OCI-LY7 (cell line): ENCODE results near the gene C2CD4C. TPM values are rescaled to one million over a fixed set of nuclear protein-coding genes. Genes with fewer than 3 reads are reported as not detected.

Experiments used
- BruUV-seq: library from RNA; stranded (reverse); fragments of 400-500 nt; replicated peaks from 2 replicates; lab custom pipeline; 2021; lab: Mats Ljungman, UMichigan
- CTCF ChIA-PET: fragments of 300-600 bp; sonication (Branson Sonifier 250); formaldehyde crosslinking; loops from one replicate; lab custom pipeline; 2022; ENCODE audit warnings: antibody characterized with exemption; ENCODE audit not compliant: unreplicated experiment; lab: Charles Lee
- POLR2A ChIA-PET: fragments of 300-600 bp; sonication (Branson Sonifier 250); formaldehyde crosslinking; loops from one replicate; lab custom pipeline; 2022; ENCODE audit warnings: antibody characterized with exemption; lab: Charles Lee
- DNase-seq: peaks from one replicate; pipeline ENCODE4 v3.0.0-alpha.2; 2015; ENCODE audit warnings: low spot score
- H2AFZ ChIP-seq: fragments of 200-600 bp; sonication (generic), shearing (Covaris generic); 2 replicates; pipeline ENCODE4 v1.6.1; 2014; ENCODE audit warnings: mild to moderate bottlenecking, antibody characterized with exemption, low read length, moderate library complexity
- H3K27ac ChIP-seq: fragments of 200-600 bp; sonication (generic); 2 replicates; pipeline ENCODE4 v1.5.1; 2014; ENCODE audit warnings: mixed run types, low read depth, mild to moderate bottlenecking, moderate library complexity, low read length, inconsistent platforms; ENCODE audit not compliant: poor library complexity, severe bottlenecking
- H3K36me3 ChIP-seq: fragments of 200-600 bp; sonication (generic); 2 replicates; pipeline ENCODE4 v1.6.1; 2014; ENCODE audit warnings: mild to moderate bottlenecking, antibody characterized with exemption, low read length, moderate library complexity, mixed read lengths; ENCODE audit not compliant: insufficient read depth
- H3K4me1 ChIP-seq: fragments of 200-600 bp; sonication (generic); 2 replicates; pipeline ENCODE4 v1.5.1; 2014; ENCODE audit warnings: mild to moderate bottlenecking, low read length; ENCODE audit not compliant: insufficient read depth, poor library complexity, severe bottlenecking
- H3K4me2 ChIP-seq: fragments of 200-600 bp; sonication (generic); 2 replicates; pipeline ENCODE4 v1.6.1; 2014; ENCODE audit warnings: mild to moderate bottlenecking, low read length
- H3K4me3 ChIP-seq: fragments of 200-600 bp; sonication (generic); 2 replicates; pipeline ENCODE4 v1.5.1; 2014; ENCODE audit warnings: mild to moderate bottlenecking, low read depth, low read length; ENCODE audit not compliant: poor library complexity, severe bottlenecking
- H3K79me2 ChIP-seq: fragments of 200-600 bp; sonication (generic); 2 replicates; pipeline ENCODE4 v1.6.1; 2016; ENCODE audit warnings: low read depth, mild to moderate bottlenecking, low read length, moderate library complexity, mixed read lengths; ENCODE audit not compliant: insufficient read depth
- H3K9me2 ChIP-seq: fragments of 200-600 bp; sonication (generic); 2 replicates; pipeline ENCODE4 v1.6.1; 2016; ENCODE audit warnings: mild to moderate bottlenecking, low read length, mixed read lengths; ENCODE audit not compliant: insufficient read depth
- H3K9me3 ChIP-seq: fragments of 200-600 bp; sonication (generic); 2 replicates; pipeline ENCODE4 v1.6.1; 2014; ENCODE audit warnings: mild to moderate bottlenecking, mixed run types, low read length, mixed read lengths
- H4K20me1 ChIP-seq: fragments of 200-600 bp; sonication (generic); 2 replicates; pipeline ENCODE4 v1.6.1; 2014; ENCODE audit warnings: mild to moderate bottlenecking, antibody characterized with exemption, low read length, moderate library complexity, mixed read lengths; ENCODE audit not compliant: insufficient read depth
- EZH2phosphoT487 ChIP-seq: fragments of 200-600 bp; sonication (generic); IDR thresholded peaks from 2 replicates; pipeline ENCODE4 v1.6.1; 2018; ENCODE audit warnings: low read depth, borderline replicate concordance, mild to moderate bottlenecking, mixed run types, antibody characterized with exemption, low read length, moderate library complexity, mixed read lengths
- intact Hi-C: fragments of 100-400 bp; cut with micrococcal nuclease; formaldehyde crosslinking; loops from one replicate; pipeline ENCODE4 v1.10.0; 2022; ENCODE audit not compliant: unreplicated experiment
- total RNA-seq, 2 experiments: library from RNA; depleted of rRNA in 1 of 2; stranded (reverse); fragments of >200 nt in 1 of 2; shearing (Covaris generic) in 1 of 2; gene quantifications; 2 replicates each; pipeline ENCODE4 v1.2.3, GENCODE V29; 2014 to 2022
- TF ChIP-seq, protein P1 (sequence below): fragments of 200-600 bp; sonication (generic); conservative IDR thresholded peaks from 2 replicates; pipeline ENCODE4 v1.5.1; 2014; ENCODE audit warnings: mild to moderate bottlenecking, antibody characterized with exemption, low read length, moderate library complexity, mixed read lengths

C2CD4C gene
- total RNA-seq, 2 experiments from 2014 or later: 0.16 to 0.59 TPM

DNA sequence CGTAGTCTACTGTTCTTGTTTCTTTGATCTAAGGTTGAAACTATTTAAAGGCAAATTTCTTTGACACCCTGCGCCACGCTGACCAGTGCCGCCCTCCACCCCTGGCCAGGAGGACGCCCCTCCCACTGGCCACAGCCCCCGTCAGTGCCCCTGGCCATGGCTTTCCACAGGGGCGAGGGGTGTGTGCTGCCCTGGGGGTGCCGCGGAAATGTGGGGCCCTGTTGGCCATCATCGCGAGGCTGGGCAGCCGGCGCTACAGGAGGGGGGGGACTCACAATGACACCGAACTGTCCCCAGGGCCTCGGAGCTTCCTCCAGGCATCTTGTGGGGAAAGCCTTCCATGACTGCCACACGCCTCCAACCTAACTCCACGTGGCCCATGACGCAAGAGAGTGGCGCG lies 41.0 kb upstream of the C2CD4C start:
- Histone ChIP-seq H3K27ac (no peak overlapping the region), H3K4me3 (no peak overlapping the region), H4K20me1 (no peaks in the 10 kb centered on the region), H3K4me1 (no peaks in the 10 kb centered on the region), H3K9me3 (0 out of 2 replicates have a peak, but pooled peaks cover 5% of the 10 kb centered on the region), H2AFZ (no peak overlapping the region), H3K79me2 (no peaks in the 10 kb centered on the region), H3K4me2 (no peak overlapping the region), H3K9me2 (no peaks in the 10 kb centered on the region), H3K36me3 (no peaks in the 10 kb centered on the region)
- no peak for DNase-seq
- TF ChIP-seq, protein P1, sequence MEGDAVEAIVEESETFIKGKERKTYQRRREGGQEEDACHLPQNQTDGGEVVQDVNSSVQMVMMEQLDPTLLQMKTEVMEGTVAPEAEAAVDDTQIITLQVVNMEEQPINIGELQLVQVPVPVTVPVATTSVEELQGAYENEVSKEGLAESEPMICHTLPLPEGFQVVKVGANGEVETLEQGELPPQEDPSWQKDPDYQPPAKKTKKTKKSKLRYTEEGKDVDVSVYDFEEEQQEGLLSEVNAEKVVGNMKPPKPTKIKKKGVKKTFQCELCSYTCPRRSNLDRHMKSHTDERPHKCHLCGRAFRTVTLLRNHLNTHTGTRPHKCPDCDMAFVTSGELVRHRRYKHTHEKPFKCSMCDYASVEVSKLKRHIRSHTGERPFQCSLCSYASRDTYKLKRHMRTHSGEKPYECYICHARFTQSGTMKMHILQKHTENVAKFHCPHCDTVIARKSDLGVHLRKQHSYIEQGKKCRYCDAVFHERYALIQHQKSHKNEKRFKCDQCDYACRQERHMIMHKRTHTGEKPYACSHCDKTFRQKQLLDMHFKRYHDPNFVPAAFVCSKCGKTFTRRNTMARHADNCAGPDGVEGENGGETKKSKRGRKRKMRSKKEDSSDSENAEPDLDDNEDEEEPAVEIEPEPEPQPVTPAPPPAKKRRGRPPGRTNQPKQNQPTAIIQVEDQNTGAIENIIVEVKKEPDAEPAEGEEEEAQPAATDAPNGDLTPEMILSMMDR: no peak
- TF ChIP-seq EZH2phosphoT487: no peak
- intact Hi-C loops: no loop called here
- no TSS peak for BruUV-seq
- ChIA-PET POLR2A (no interaction called here), CTCF (no interaction called here)

DNA sequence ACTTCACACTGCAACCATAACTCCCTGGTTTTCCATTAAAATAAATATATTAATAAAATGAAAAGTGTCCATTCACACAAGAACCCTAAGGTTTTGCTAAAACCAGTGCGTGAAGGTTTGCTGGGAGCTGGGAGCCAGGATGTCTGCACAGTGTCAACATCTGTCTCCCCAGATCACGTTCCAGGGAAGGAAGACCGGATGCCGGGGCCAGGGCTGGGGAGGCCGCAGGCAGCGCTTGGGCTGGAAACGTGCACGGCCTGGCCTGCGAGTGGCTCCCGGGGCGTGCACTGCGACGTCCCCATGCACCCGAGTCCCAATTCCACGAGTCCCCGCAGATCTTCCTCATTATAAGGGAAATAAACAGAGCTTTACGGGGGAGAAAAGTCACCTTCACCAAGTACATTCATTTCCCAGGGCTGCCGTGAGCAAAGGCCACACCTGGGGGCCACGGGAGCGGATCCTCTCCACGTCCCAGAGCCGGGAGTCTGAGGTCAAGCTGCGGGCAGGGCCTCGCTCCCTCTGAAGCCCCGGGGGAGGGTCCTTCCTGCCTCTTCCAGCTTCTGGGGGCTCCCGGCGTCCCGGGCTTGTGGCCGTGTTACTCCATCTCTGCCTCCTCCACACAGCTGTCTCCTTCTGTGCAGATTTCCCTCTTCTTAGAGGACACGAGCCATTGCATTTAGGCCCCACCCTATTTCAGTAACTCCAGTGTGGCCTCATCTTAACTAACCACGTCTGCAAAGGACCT lies 39.0 kb upstream of the C2CD4C start:
- H3K4me3 ChIP-seq: no peak overlapping the region
- no peak for DNase-seq
- 0 out of 2 replicates have a peak, but pooled peaks cover 5% of the 10 kb centered on the region for H3K9me3 ChIP-seq
- H3K9me2 ChIP-seq: no peaks in the 10 kb centered on the region
- ChIA-PET POLR2A (no interaction called here), CTCF (no interaction called here)
- no peaks in the 10 kb centered on the region for H4K20me1 ChIP-seq
- H3K27ac ChIP-seq: no peak overlapping the region
- H2AFZ ChIP-seq: no peak overlapping the region
- intact Hi-C loops: no loop called here
- no peaks in the 10 kb centered on the region for H3K36me3 ChIP-seq
- TF ChIP-seq, protein P1: no peak
- no peaks in the 10 kb centered on the region for H3K79me2 ChIP-seq
- no peaks in the 10 kb centered on the region for H3K4me1 ChIP-seq
- H3K4me2 ChIP-seq: no peak overlapping the region
- BruUV-seq: no TSS peak

DNA sequence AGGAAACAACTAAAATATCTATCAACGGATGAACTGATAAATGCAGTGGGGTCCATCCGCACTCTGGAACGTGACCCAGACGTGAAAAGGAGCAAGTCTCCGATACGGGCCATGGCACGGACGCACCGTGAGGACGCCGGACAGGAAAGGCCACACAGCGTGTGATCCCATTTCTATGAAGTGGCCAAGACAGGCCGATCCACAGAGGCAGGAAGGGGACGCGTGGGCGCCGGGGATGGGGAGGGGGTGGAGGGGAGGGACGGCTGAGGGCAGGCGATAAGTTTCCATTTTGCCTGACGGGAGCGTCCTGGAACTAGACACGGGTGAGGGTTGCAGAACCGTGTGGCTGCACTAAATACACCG lies 38.1 kb upstream of the C2CD4C start:
- BruUV-seq: no TSS peak
- intact Hi-C loops: no loop called here
- TF ChIP-seq, protein P1: no peak
- TF ChIP-seq EZH2phosphoT487: no peak
- H3K9me3 ChIP-seq: 0 out of 2 replicates have a peak, but pooled peaks cover 5% of the 10 kb centered on the region
- no peaks in the 10 kb centered on the region for H3K79me2 ChIP-seq
- CTCF ChIA-PET: no interaction called here
- POLR2A ChIA-PET: no interaction called here
- H3K4me2 ChIP-seq: no peak overlapping the region
- H3K4me1 ChIP-seq: no peaks in the 10 kb centered on the region
- no peak for DNase-seq
- no peak overlapping the region for H2AFZ ChIP-seq
- H3K4me3 ChIP-seq: no peak overlapping the region
- H4K20me1 ChIP-seq: no peaks in the 10 kb centered on the region
- H3K36me3 ChIP-seq: no peaks in the 10 kb centered on the region
- no peak overlapping the region for H3K27ac ChIP-seq
- no peaks in the 10 kb centered on the region for H3K9me2 ChIP-seq
